K562 (cell line): ENCODE results near the gene KCNK1. TPM values are rescaled to one million over a fixed set of nuclear protein-coding genes. Genes with fewer than 3 reads are reported as not detected.
A peak's percentile ranks its signal among the peaks of the same experiment; 100 is the strongest.

Source experiments
- ARID1B ChIP-seq: fragments of 450-650 bp; IDR thresholded peaks from 2 replicates; pipeline ENCODE4 v1.6.1; 2016; ENCODE audit warnings: antibody characterized with exemption, mild to moderate bottlenecking, inconsistent platforms
- BHLHE40 ChIP-seq: IDR thresholded peaks from 2 replicates; pipeline ENCODE4 v1.6.1; 2011; ENCODE audit warnings: low read length, improper control_type of control experiment
- CEBPG ChIP-seq, 3 experiments: fragments of 200-800 bp in 1 of 3; sonication (Bioruptor generic) in 1 of 3; sonication (generic) in 1 of 3; formaldehyde crosslinking in 1 of 3; IDR thresholded peaks in 2 of 3; conservative IDR thresholded peaks in 1 of 3; 2 replicates each; pipeline versions ENCODE4 v1.6.1 to v1.8.0; 2016 to 2022; ENCODE audit warnings: missing compliant biosample characterization in 2 of 3, missing genetic modification characterization in 2 of 3, mild to moderate bottlenecking in 1 of 3, missing genetic modification reagents in 1 of 3
- CREB1 ChIP-seq, 2 experiments: sonication (generic) in 1 of 2; formaldehyde crosslinking in 1 of 2; IDR thresholded peaks; 2 replicates each; pipeline versions ENCODE4 v1.6.1 to v1.8.0; 2012 to 2022; ENCODE audit warnings: inconsistent platforms in 1 of 2, mild to moderate bottlenecking in 1 of 2, missing genetic modification reagents in 1 of 2, moderate library complexity in 1 of 2
- ETV5 ChIP-seq: sonication (generic); formaldehyde crosslinking; IDR thresholded peaks from 2 replicates; pipeline ENCODE4 v1.4.0; 2020; ENCODE audit warnings: low read depth, mild to moderate bottlenecking, missing genetic modification reagents
- FOXJ2 ChIP-seq: fragments of 200-800 bp; sonication (Bioruptor generic); IDR thresholded peaks from 2 replicates; pipeline ENCODE4 v1.6.1; 2016; ENCODE audit warnings: missing genetic modification characterization, missing compliant biosample characterization
- GABPB2 ChIP-seq: fragments of 250-450 bp; sonication (Bioruptor Pico); conservative IDR thresholded peaks from 2 replicates; pipeline ENCODE4 v1.5.1; 2021; ENCODE audit warnings: mild to moderate bottlenecking
- HCFC1 ChIP-seq: IDR thresholded peaks from 2 replicates; pipeline ENCODE4 v1.6.1; 2012; ENCODE audit warnings: low read depth, low read length, improper control_type of control experiment
- KHSRP ChIP-seq: fragments of 450-650 bp; IDR thresholded peaks from 2 replicates; pipeline ENCODE4 v1.6.1; 2017
- MCM3 ChIP-seq: fragments of 450-650 bp; IDR thresholded peaks from 2 replicates; pipeline ENCODE4 v1.6.1; 2016
- MEF2A ChIP-seq: IDR thresholded peaks from 2 replicates; pipeline ENCODE4 v1.6.1; 2011; ENCODE audit warnings: low read depth, mild to moderate bottlenecking, low read length, moderate library complexity; ENCODE audit not compliant: control insufficient read depth
- NONO ChIP-seq, 2 experiments: fragments of 200-400 bp in 1 of 2; fragments of 450-650 bp in 1 of 2; formaldehyde crosslinking in 1 of 2; IDR thresholded peaks; 2 replicates each; pipeline ENCODE4 v1.6.1; 2017; ENCODE audit warnings: low read depth in 2 of 2, mild to moderate bottlenecking in 2 of 2, moderate library complexity in 2 of 2, low read length in 1 of 2
- PML ChIP-seq: IDR thresholded peaks from 2 replicates; pipeline ENCODE4 v1.6.1; 2012; ENCODE audit warnings: low read length, inconsistent platforms
- PTRF ChIP-seq: fragments of 450-650 bp; IDR thresholded peaks from 2 replicates; pipeline ENCODE4 v1.6.1; 2016; ENCODE audit warnings: mild to moderate bottlenecking, missing genetic modification characterization, missing compliant biosample characterization
- RBM39 ChIP-seq: fragments of 200-400 bp; formaldehyde crosslinking; optimal IDR thresholded peaks from 2 replicates; pipeline ENCODE3; 2018; ENCODE audit warnings: low read depth, low read length
- RREB1 ChIP-seq: fragments of 250-450 bp; sonication (Bioruptor Pico); IDR thresholded peaks from 2 replicates; pipeline ENCODE4 v1.4.0; 2020
- SMARCE1 ChIP-seq: fragments of 450-650 bp; IDR thresholded peaks from 2 replicates; pipeline ENCODE4 v1.7.1; 2016; ENCODE audit warnings: mild to moderate bottlenecking
- TCFL5 ChIP-seq: fragments of 250-450 bp; sonication (Bioruptor Pico); conservative IDR thresholded peaks from 2 replicates; pipeline ENCODE4 v1.6.1; 2021; ENCODE audit warnings: mild to moderate bottlenecking, moderate library complexity, matching md5 sums
- THAP12 ChIP-seq: fragments of 250-450 bp; sonication (Bioruptor Pico); IDR thresholded peaks from 2 replicates; pipeline ENCODE4 v1.9.0; 2021; ENCODE audit warnings: mild to moderate bottlenecking, inconsistent platforms
- ZC3H4 ChIP-seq: sonication (generic); formaldehyde crosslinking; IDR thresholded peaks from 2 replicates; pipeline ENCODE4 v1.9.0; 2021; ENCODE audit warnings: missing genetic modification reagents, borderline replicate concordance
- ZNF239 ChIP-seq: fragments of 250-450 bp; sonication (Bioruptor Pico); IDR thresholded peaks from 2 replicates; pipeline ENCODE4 v1.4.0; 2020; ENCODE audit warnings: mild to moderate bottlenecking
- ZNF274 ChIP-seq: IDR thresholded peaks from 2 replicates; pipeline ENCODE4 v1.6.1; 2011; ENCODE audit warnings: low read depth, mild to moderate bottlenecking, low read length, moderate library complexity, borderline replicate concordance
- ZNF444 ChIP-seq: fragments of 250-450 bp; sonication (Bioruptor Pico); IDR thresholded peaks from 2 replicates; pipeline ENCODE4 v1.4.0; 2020; ENCODE audit warnings: mild to moderate bottlenecking, moderate library complexity
- ZNF785 ChIP-seq: fragments of 250-450 bp; sonication (Bioruptor Pico); IDR thresholded peaks from 2 replicates; pipeline ENCODE4 v1.4.0; 2020; ENCODE audit warnings: mild to moderate bottlenecking
- polyA plus RNA-seq, 8 experiments: library from polyadenylated mRNA; depleted of rRNA in 4 of 8; stranded (reverse) in 5 of 8; unstranded in 3 of 8; fragments of >200 nt; fragmentation: Nextera tagmentation in 2 of 8; fragmentation: Illumina TruSeq in 1 of 8; extraction: Ambion mirVana in 2 of 8; extraction: Trizol in 1 of 8; gene quantifications; 2 replicates each; pipeline versions ENCODE4 v1.2.1 to v1.2.3, GENCODE V29; 2011 to 2014; ENCODE audit warnings: inconsistent platforms in 1 of 8, missing spikeins in 1 of 8
- total RNA-seq, 7 experiments: library from RNA; depleted of rRNA in 6 of 7; stranded (reverse); fragments of >200 nt in 6 of 7; fragmentation: Illumina TruSeq in 2 of 7; extraction: Trizol in 2 of 7; gene quantifications; 2 replicates each; pipeline versions ENCODE4 v1.2.1 to v1.2.3, GENCODE V29; 2011 to 2021; ENCODE audit warnings: low replicate concordance in 1 of 7

The KCNK1 gene
- total and polyA plus RNA-seq, 9 of the 15 experiments (the other 6 are each of a cell fraction or from before 2014, with no cell fraction given), result 3.1 to 22.7 (median 6.0) TPM

- TF ChIP-seq CEBPG (CRISPR knock-in tag; IDR thresholded peaks at IDR 0.05) (no peak), CEBPG (tag; conservative IDR thresholded peaks at IDR 0.05 in 1 of 2, IDR thresholded peaks at IDR 0.05 in 1 of 2) (no peak), THAP12 (CRISPR knock-in tag) (no peak), HCFC1 (no peak), NONO (IDR thresholded peaks at IDR 0.05; ENCODE audit: low read depth in 2 of 2, low read length in 1 of 2) (no peak), ZNF785 (CRISPR knock-in tag) (no peak), FOXJ2 (no peak), ZNF239 (no peak), SMARCE1 (peak; percentile 84), ETV5 (CRISPR knock-in tag) (no peak), KHSRP (no peak), TCFL5 (no peak), ZNF444 (CRISPR knock-in tag) (no peak), ZC3H4 (CRISPR knock-in tag) (no peak), GABPB2 (CRISPR knock-in tag) (no peak), PML (no peak), ARID1B (peak; percentile 78), MEF2A (no peak), ZNF274 (no peak), PTRF (tag) (no peak), BHLHE40 (peak; percentile 93), RBM39 (no peak), CREB1 (IDR thresholded peaks at IDR 0.05) (no peak), CREB1 (CRISPR knock-in tag; IDR thresholded peaks at IDR 0.05) (no peak), RREB1 (CRISPR knock-in tag) (no peak), MCM3 (no peak)
Observed at GRCh38 chr1:233673947-233674431, 60.1 kb downstream of the KCNK1 start (continued).
